HG02763 (cell line): ENCODE data around the gene BMP5.

Source experiments
- ATAC-seq: cut with Tn5 transposase; IDR thresholded peaks from one replicate; pipeline ENCODE4 v1.9.1; 2021; ENCODE audit warnings: mild to moderate bottlenecking, moderate library complexity; ENCODE audit not compliant: unreplicated experiment

BMP5 gene

DNA sequence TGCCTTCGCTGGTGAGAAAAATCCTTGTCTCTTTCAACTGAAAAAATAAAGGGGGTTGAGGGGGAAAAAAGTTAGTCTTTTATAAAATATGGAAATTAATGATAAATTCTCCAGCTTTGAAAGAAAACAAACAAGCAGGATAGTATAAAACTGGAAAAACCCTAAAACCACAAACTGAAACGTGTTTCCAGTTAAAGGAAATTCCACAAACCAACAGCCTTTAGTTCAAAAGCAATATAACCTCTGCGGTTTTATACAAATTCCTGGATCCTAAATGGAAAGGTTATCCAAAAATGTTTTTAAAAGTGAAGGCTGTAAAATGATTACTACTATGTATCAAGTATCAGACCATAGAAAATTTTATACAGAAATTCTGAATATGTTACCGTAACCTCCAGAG, 55.6 kb downstream of the BMP5 start:
- no peak for ATAC-seq

DNA sequence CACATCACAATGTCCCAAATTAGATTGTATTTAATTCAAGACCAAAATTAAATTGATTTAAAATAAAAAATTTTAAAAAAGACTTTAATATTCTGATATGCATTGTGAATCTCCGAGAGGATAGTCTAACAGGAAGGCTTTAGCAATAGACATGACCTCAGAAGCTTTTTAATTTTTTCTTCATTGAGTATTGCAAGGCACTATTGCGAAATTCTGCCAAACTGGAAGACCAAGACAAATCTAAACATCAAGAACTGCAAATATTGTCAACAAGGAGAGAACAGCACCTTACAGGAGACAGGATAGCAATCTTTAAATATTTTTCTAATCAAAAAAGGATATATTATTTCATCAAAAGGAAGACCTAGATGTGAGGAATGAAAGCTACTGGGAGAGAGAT, 56.9 kb downstream of the BMP5 start:
- ATAC-seq: no peak

DNA sequence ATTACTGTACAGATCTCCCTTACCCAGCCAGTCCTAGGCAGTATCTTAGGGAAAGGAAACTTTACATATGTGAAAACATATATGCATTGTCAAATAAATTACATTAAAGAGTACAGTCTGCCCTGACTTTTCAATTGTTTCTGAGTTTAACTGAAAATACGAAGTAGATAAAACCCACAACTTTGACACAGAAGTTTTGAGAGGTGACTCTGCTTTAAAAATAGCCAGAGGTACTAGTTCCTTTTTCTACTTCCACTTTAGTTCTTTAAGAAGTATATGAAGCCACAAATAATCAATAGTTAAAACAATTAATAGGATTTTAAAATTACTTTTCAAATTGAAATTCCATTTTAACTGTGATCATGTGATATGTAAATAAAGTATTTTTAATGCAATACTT, 62.9 kb downstream of the BMP5 start:
- no peak for ATAC-seq

DNA sequence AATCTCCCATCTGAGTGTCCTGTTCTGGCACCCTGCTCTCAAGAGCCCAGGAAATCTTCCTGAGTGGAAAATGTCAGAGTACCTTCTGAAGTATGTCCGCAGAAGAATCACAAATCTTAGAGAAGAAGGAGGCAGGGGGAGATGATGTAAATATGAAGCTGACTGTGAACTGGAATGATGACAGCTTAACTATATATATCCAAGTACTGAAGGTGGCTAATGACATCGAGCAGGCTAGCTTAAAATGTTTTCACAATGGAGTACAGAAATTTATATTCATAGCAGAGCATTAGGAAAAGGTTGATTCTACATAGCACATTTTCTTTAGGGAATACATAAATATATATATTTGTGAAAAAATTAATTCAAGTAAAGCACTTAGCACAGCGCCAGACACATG, 64.3 kb downstream of the BMP5 start:
- no peak for ATAC-seq

DNA sequence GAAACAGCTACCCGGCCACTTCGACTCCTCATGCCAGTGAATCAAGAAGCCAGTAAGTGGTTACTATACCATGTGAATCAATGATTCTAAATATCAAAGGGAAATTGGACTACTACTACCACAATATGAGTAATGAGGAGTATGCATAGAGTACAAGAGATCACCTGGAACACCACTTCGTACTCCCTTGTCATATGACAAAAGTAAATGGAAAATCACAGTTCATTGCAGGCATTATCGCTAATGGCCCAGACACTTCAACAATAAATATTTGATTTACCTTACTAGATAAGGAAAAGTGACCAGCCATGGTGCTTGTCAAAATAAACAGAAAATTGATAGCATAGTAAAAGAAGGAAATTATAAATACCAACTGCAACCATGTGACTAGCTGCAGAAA, 73.1 kb downstream of the BMP5 start:
- ATAC-seq: no peak

DNA sequence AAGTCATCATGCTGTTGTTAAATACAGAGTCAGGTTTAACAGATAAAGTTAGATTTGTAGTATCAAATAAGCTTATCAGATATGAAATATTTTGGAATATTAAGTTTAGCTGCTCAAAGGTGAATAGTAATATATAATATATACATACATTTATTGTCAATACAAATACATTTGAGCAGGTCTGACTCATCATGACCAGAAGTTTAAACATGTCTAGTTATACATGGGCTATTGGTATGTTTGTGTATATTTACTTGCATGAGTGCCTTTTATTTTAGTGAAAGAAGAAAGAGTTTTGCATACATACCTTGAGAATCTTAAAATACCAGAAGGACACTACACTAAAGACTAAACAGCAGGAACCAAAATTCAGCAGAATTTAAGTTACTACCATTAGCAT, 76.8 kb downstream of the BMP5 start:
- ATAC-seq: no peak

DNA sequence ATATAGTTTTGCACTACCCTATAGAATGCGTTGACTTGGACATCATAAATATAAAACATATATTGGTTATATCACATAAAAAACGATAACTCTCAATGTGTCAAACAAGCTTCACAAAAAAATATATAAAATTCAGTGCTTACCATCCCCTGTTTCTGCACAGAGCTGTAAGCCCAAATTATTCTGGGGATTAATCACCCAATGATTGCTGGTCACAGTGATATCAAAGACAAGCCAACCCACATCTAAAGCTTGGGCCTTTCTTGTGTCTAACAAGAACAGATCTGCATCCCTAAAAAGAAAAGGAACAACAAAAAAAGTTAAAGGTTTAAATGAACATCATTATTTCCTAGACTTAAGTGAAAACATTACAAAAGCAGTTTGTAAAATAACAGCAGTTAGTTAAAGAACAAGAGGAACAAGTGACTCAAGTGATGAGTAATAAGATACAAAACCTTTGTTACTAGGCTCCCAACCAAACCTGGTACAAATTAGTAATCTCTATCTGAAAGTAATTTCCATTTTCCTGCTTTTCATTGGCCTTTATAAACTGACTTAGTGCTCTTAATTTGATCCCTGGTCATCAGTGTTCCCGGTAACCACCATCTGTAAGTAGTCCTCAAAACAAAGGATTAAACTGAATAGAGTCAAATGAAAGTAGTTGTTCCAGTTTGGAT, 81.1 kb downstream of the BMP5 start:
- no peak for ATAC-seq

DNA sequence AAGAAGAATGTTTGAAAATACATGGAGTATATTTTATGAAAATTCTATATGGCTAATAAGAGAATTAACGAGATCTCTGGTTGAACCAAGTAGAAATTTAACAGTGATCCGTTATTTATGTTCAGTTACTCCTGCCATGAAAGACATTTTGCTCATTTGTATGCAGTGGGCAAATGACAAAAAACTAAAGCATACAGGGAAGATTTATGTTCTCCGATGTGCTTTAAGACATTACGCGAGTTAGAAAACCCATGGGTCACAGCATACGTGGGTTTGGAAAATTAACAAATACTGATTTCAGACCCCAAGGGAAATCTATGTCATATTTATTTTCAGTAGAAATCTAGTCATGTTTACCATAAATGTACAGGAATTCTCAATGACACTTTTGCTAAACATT, 90.1 kb downstream of the BMP5 start:
- ATAC-seq: no peak

DNA sequence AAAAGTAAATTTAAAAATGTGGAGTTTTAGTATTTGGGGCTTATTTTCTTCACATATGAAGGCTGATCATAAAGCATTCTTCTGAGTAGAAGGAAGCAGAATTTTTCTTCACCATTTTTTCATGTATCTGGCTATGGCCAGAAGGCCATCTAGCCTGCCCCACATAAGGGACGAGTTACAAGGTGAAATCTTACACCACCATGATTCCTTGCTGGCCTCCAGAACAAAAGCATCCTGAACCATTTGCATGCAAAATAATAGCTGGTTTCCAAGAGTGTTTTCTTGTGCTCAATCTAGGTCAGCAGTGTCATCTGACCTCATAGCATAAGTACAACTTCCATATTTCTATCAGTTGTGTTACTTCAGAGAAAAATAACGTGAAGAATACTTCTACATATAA, 93.1 kb downstream of the BMP5 start:
- ATAC-seq: no peak

DNA sequence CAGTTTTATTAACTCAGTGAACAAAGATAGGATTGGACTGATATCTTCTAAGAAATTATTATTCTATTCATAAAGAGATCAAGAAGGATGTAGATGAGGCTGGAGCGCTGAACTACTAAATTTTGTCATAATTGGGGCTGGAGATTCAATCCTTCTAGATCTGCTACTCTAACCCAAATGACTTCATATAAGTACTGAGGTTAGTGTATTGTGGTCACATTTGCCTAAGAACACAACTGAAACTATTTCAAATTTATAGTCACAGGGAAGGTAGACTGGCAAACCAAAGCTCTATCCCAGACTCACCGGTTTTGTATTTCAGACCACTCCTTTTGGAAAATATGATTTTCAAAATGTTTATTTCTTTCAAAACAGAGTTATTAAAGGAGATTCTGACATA, 96.7 kb downstream of the BMP5 start:
- no peak for ATAC-seq

DNA sequence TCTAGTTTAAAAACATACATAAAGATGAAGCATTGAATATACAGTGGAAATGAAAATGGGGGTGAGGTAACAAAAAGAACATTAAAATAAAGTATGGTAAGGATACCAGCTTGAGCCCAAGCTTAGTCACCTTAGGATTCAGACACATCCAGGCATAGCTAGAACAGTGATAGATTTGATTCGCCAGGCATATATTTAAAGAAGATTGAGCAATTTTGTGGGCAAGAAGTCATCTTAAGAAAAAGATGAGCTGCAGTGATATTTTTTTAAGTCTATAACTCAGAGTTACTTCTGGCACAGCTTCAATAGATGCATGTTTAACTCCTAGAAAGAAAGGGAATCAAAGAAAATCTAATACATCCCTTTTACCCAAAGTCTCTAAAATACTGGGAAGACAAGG, 97.9 kb downstream of the BMP5 start:
- ATAC-seq: no peak

DNA sequence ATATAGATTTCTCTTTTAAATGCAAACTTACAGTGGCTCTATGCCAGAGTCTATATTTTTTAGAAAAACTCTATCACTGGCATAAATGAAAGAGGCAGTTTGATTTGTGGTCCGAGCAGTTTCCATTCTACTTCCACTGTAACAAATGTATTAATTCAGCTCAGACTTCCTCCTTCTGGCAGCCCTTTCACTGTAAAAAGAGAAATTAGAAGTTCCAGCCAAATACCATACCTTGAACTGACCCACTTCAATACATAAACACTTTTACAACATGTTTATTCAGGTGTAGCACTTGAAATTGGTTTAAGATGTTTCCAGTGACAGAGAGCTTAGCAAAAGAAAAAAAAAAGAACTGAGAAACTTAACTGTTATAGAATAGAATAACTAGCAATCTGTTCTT, 99.3 kb downstream of the BMP5 start:
- no peak for ATAC-seq

DNA sequence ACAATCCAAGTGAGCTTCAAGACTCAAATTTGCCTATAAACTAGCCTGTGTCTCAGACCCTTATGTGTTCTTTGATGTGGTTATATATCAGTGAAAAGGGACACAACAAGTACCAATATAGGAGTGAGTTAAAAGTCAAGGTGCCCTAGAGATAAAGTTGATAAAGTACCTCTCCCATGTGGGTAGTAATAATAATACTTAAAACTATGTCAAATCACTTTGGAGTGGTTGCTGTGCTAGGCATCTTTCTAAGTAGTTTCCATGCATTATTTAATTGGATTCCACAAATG, 100.4 kb downstream of the BMP5 start:
- no peak for ATAC-seq

DNA sequence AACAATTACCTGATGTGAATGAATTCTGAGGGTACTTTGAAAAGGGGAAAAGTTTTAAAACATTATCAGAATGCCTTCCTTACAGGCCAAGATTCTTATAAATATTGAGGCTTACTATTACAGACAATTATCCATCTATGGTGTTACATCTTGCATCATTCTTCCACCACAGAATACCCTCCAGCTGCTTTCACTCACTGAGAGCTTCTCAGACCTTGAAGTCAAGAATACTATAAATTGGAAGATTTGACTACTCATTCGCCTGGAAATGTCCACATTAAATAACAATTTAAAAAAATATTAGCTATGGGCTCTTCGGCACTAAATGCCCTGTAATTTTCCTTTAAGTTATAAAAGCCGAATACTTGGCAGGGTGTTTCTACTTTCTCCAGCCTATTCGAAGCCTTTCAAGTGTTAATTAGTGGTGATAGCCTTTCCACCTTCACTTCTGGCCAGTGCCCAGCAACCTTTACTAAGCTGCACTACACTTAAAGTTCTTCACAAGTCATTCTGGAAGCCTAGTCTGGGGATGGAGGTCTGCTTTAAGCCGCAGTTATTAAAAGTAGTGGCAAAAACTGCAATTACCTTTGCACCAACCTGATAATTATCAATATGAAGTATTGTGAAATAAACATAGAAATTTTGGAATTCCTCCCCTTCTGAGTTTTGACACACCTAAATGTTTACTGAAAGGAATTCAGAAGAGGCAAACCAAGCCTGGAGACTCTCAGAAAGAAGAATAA, 100.9 kb downstream of the BMP5 start:
- no peak for ATAC-seq

DNA sequence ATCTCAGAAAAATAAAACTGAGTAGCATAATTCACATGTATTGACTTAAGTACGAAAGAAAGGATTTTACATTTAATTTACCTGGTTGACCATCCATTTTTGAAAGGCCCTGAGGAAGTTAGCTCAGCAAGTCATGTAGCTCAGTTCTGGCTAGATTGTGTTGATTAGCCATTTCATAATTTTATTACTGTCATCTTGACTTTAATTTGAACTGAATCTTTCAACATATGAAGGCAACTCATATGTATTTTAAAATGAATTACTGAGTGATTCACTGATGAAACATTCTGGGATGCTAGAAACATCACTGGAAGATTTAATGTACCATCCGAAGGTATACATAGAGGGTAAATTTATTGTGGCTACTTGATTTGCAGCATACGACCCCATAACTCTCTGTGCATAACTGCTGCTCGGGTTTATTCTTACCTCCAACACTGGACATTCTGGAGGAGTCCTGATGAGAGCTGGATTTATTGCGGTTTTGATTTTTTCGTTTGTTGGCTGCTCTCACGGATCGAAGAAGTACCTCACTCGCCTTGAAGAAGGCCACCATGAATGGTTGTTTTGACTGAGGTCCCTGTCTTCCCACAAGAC, 101.7 kb downstream of the BMP5 start:
- ATAC-seq: no peak

DNA sequence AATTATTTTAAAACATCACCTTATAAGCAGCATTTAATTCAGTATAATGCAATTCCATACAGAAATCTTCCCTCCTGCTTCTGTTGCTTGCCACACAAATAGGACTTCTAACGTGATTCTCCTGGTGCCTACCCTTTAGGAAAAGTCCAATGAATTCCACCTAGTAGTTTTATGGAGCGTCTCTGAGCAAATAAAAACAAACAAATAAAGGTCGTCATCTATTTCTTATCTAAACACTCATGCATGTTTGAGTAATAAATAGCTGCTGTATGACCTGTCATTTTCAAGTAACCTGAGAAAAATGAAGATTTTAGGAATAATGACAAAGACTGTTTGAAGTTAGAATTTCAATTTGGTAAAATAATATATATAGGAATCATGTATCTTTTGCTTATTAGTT, 102.7 kb downstream of the BMP5 start:
- ATAC-seq: no peak

DNA sequence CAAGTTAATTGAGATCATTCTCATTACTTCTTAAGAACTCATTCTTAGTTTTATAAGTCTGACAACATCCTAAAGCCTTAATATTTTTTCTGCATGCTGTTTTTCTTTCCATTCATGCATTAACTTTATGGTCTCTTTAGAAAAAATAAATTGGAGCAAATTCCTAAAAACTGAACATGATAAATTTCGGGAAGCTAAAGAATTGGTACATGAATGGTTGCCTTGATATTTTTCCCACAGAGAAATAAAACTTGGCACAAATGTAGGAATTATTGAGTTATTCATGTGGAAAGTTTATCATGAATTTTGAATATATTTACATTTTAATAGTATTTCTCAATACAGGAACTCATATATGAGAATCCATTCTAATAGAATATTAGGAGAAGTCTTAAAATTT, 115.9 kb downstream of the BMP5 start:
- no peak for ATAC-seq

DNA sequence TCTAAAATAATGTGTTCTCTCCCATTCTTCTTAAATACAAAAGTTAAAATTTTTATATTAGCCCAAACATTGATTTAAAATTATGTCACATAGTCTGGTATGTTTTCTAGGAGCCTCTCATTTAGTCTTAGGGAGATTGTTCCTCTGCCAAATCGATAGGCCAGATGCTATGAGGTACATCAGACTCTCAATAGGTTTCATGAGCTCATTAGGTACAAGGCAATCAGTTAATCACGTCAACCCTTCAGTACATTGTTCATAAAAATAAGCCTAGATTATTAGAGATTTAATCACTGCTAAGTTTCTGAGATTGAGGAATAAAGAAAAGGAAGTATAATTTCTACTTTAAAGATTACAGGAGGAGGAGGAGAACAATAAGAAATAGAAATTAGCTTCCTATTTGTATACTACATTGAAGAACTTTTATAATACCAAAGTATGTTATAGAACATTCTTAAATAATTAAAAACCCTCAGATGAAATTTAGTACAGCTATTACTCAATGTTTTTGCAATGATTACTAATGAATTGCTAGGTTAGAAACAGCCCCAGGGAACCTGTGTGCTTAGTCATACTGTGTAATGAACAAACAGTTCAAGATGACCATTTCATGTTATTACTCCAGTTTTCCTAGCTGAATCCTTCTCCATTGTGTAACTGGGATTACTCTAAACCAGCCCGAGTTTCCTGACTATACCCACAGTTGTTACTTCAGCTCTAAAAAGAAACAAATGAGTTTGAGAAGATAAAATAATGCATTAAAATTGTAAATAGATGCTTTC, 117.0 kb downstream of the BMP5 start:
- ATAC-seq: no peak

DNA sequence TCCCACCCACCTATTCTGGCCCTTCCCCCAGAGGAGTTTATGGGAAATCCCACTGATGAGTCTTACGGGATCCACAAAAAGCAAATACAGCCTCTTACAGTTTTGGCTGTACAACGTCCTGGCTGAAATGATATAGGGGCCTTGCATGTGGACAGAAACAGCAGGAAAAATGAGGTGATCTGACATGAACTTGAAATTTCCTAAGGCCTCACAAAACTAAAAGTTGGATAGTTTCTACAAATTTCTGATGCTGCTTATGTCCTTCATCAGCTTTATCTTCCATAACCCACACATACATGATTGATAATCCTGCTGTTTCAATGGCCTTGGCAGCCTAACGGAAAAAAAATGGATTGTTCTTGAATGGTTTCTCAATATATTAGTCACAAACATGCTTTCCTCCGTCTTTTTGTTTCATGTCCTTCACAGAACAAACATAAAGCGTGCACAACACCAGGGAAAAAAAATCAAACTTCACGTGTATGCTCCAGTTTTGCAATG, 118.8 kb downstream of the BMP5 start:
- ATAC-seq: no peak

DNA sequence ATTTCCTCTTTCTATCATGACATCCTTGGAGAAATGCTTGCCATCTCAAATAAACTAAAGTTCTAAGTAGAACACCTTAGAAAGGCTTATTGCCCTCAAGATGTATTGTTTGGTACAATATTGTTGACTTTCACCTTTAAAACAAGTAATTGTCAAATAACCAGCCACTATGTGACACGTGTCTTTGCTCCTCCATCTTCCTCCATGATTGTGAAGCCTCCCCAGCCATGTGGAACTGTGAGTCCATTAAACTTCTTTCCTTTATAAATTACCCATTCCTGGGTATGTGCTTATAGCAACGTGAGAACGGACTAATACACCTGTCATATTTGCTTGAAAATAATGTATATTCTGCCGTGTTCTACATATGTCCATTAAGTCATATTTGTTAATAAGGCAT, 126.5 kb downstream of the BMP5 start:
- ATAC-seq: no peak

DNA sequence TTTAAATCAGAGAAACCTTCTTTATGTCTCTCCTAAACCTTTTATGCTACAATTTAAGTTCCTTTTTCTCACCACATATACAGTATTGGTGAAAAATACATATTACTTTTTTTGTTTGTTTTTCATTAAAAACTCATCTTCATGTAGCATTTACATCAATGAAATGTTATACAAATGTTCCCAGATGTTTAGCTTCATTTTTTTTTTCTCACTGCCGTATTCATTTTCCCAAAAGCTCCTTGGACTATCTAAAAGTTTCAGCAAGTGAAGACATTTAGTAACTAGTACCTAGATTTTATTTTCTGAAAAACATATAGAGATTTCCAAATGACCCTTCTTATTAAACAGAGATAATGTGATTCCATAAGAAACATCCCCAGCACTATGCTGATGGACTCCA, 128.9 kb downstream of the BMP5 start:
- ATAC-seq: no peak

DNA sequence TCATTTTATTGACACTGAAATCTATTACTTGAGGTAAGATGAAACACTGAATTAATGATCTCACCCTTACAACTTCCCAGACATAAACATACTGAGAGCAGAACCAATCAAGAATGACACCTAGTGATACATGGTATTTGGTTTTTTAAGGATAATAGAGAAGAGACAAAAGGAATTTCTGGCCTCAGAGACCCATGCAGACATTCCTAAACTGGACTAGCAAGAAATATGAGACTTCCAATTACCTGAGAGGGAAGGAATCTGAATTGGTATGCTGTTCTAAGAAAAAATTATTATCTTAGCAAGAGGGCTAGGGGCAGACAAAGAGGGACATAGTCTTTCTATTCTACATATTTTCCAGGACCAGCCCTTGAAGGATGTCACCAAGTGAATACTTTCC, 141.1 kb downstream of the BMP5 start:
- no peak for ATAC-seq
